ENCODE results near the gene EFCAB14.

Gene EFCAB14

GRCh38 chr1:46718727-46719622 lies at the start of gene EFCAB14:
EFCAB14 (minus strand) TSS chr1:46719114; CDS start chr1:46718087, 1,027 bp downstream.
- no peak for TF ChIP-seq CTCF (conservative IDR thresholded peaks at IDR 0.05; ENCODE audit: low read depth, low read length)
- peak within 1 kb of the TSS; percentile 68 for H2AFZ ChIP-seq (ENCODE audit: low read depth)
- no peaks in the 10 kb centered on the region for H4K20me1 ChIP-seq (ENCODE audit: insufficient read depth)
- H3K4me2 ChIP-seq, result peak within 1 kb of the TSS; percentile 98
- H3K9ac ChIP-seq, result peak within 1 kb of the TSS; percentile 82
- H3K27me3 ChIP-seq (ENCODE audit: insufficient read depth, low read depth), result no peaks in the 10 kb centered on the region
- H3K4me3 ChIP-seq (IDR thresholded peaks at IDR 0.05; ENCODE audit: insufficient read depth, low read depth, low read length), result peak within 1 kb of the TSS; percentile 89
- peaks cover 26% of the 10 kb centered on the region for H3K79me2 ChIP-seq (ENCODE audit: insufficient read depth, low read depth)
- no peaks in the 10 kb centered on the region for H3K36me3 ChIP-seq (ENCODE audit: insufficient read depth)
- peak within 1 kb of the TSS; percentile 48 for H3K27ac ChIP-seq
- H3K4me1 ChIP-seq (ENCODE audit: low read depth, poor library complexity, severe bottlenecking), result peaks cover 26% of the 10 kb centered on the region

DNA sequence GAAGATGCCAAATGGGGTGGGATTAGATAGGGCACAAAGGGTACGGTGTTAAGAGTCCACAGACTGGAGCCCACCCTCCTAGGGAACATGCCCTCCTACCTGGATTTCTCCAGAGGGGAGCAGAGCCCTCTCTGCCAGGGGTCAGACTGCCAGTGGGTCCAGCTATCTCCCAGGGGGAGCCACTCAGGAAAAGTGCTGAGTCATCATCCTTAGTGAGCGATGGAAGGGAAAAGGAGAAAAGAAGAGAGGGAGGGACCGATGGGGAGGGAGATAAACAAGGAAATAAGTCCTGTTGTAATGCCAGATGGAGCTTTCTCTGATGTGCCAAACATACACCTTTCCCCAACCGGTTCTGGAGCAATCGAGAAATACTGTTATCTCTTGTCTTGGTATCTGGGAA lies 49.5 kb upstream of the EFCAB14 start:
- Histone ChIP-seq H3K9ac (no peak overlapping the region), H3K4me2 (no peak overlapping the region), H3K36me3 (ENCODE audit: insufficient read depth) (no peaks in the 10 kb centered on the region), H3K4me3 (IDR thresholded peaks at IDR 0.05; ENCODE audit: insufficient read depth, low read depth, low read length) (no peak overlapping the region), H3K79me2 (ENCODE audit: insufficient read depth, low read depth) (no peaks in the 10 kb centered on the region), H4K20me1 (ENCODE audit: insufficient read depth) (no peaks in the 10 kb centered on the region), H3K27ac (no peak overlapping the region), H2AFZ (ENCODE audit: low read depth) (no peak overlapping the region), H3K27me3 (ENCODE audit: insufficient read depth, low read depth) (no peaks in the 10 kb centered on the region), H3K4me1 (ENCODE audit: low read depth, poor library complexity, severe bottlenecking) (no peaks in the 10 kb centered on the region)
- no peak for TF ChIP-seq CTCF (conservative IDR thresholded peaks at IDR 0.05; ENCODE audit: low read depth, low read length)

- H3K4me3 ChIP-seq (IDR thresholded peaks at IDR 0.05; ENCODE audit: insufficient read depth, low read depth, low read length), result no peak overlapping the region
- H3K4me1 ChIP-seq (ENCODE audit: low read depth, poor library complexity, severe bottlenecking), result no peaks in the 10 kb centered on the region
- H3K79me2 ChIP-seq (ENCODE audit: insufficient read depth, low read depth), result no peaks in the 10 kb centered on the region
- no peak overlapping the region for H2AFZ ChIP-seq (ENCODE audit: low read depth)
- H3K9ac ChIP-seq, result no peak overlapping the region
- no peak overlapping the region for H3K4me2 ChIP-seq
- no peaks in the 10 kb centered on the region for H4K20me1 ChIP-seq (ENCODE audit: insufficient read depth)
- H3K36me3 ChIP-seq (ENCODE audit: insufficient read depth), result no peaks in the 10 kb centered on the region
- no peaks in the 10 kb centered on the region for H3K27me3 ChIP-seq (ENCODE audit: insufficient read depth, low read depth)
- no peak overlapping the region for H3K27ac ChIP-seq
- no peak for TF ChIP-seq CTCF (conservative IDR thresholded peaks at IDR 0.05; ENCODE audit: low read depth, low read length)
These were observed 48.9 kb upstream of the EFCAB14 start for GRCh38 chr1:46767649-46768282.

GRCh38 chr1:46764402-46764801 lies 45.5 kb upstream of the EFCAB14 start:
- H3K4me1 ChIP-seq (ENCODE audit: low read depth, poor library complexity, severe bottlenecking), result no peaks in the 10 kb centered on the region
- no peaks in the 10 kb centered on the region for H4K20me1 ChIP-seq (ENCODE audit: insufficient read depth)
- H3K9ac ChIP-seq, result no peak overlapping the region
- H2AFZ ChIP-seq (ENCODE audit: low read depth), result no peak overlapping the region
- no peaks in the 10 kb centered on the region for H3K79me2 ChIP-seq (ENCODE audit: insufficient read depth, low read depth)
- no peak overlapping the region for H3K27ac ChIP-seq
- H3K36me3 ChIP-seq (ENCODE audit: insufficient read depth), result no peaks in the 10 kb centered on the region
- no peaks in the 10 kb centered on the region for H3K27me3 ChIP-seq (ENCODE audit: insufficient read depth, low read depth)
- H3K4me2 ChIP-seq, result no peak overlapping the region
- no peak for TF ChIP-seq CTCF (conservative IDR thresholded peaks at IDR 0.05; ENCODE audit: low read depth, low read length)
- H3K4me3 ChIP-seq (IDR thresholded peaks at IDR 0.05; ENCODE audit: insufficient read depth, low read depth, low read length), result no peak overlapping the region
